NCI-H526 (cell line): ENCODE measurements around the gene ARHGAP26.

Experiments
- DNase-seq, 2 experiments: peaks; one replicate each; lab custom pipeline; 2025; lab: John Stamatoyannopoulos, UW

The ARHGAP26 gene

DNA sequence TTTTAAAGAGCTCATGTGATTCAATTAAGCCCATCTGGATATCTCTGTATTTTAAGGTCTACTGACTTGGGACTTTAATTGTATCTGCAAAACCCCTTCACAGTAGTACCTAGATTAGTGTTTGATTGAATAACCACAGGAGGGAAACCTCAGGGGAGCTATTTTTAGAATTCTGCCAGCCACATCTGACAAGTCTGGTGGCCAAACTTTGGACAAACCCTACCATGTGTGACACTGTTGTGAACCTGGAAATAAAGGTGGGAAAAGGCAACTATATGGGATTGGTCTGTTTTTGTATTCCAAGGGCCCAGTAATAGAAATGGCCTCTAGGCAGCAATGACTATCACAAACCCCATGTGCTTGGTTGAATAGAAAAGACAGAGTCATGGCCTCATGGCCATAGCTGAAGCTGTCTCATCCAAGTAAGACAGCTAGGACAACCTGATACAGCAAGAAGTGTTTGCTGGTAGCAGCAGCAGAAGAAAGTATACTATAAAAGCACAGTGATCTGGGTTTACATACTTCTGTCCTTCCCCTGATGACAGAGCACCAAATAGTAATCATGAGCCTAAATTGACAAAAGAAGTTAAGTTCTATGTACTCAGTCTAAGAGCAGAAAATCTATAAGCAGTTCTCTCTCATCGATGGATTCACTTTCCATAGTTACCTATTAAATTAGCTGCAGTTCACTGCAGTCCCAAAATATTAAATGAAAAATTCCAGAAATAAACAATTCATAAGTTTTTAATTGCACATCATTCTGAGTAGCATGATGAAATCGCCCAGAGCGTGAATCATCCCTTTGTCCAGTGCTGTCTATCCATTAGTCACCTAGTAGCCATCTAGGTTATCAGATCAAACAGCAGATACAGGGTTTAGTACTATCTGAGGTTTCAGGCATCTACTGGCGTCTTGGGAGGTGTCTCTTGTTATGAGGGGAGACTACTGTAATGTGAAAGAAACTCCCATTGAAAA lies 189.8 kb downstream of the ARHGAP26 start:
- no peak for DNase-seq

- DNase-seq = no peak
Observed at GRCh38 chr5:142961440-142962173, 191.4 kb downstream of the ARHGAP26 start.

- DNase-seq = no peak
Observed at GRCh38 chr5:142962174-142962533, 192.0 kb downstream of the ARHGAP26 start.

DNA sequence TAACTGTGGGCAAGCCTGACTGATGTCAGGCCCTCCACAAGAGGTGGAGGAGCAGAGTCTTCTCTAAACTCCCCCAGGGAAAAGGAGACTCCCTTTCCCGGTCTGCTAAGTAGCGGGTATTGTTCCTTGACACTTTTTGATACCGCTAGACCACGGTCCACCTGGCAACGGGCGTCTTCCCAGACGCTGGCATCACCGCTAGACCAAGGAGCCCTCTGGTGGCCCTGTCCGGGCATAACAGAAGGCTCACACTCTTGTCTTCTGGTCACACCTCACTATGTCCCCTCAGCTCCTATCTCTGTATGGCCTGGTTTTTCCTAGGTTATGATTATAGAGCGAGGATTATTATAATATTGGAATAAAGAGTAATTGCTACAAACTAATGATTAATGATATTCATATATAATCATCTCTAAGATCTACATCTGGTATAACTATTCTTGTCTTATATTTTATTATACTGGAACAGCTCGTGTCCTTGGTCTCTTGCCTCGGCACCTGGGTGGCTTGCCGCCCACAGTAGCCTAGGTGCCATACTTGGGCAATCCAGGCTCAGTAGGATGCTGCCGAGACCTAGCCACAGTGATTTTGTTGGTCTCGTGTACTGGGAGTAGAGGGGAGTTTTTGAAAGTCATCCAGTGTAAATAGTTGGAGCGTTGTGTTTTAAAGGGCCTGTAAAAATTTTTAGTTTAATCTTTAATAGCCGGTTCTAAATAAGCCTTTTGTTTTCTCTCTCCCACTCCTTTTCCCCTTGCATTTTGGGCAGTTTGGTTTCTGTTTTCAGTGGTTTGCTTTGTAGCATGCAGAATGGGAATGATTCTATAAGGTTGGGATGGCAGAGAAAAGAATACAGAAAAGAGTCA lies 195.3 kb downstream of the ARHGAP26 start:
- peak in 1 of 2 experiments; percentile 1 for DNase-seq

DNA sequence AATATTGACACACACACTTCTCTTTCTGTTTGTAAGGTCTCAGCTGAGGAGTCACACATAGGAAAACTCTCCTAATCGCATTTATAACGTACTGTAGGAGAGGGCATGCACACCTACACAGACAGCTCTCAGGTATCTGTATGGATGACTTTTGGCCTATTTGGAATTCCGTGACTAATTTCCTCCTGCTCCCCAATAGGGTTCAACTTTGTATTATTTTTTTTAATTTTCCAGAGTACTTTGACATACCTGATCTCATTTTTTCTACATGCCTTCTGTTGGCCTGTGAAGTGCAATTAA lies 195.9 kb downstream of the ARHGAP26 start:
- no peak for DNase-seq

- DNase-seq = no peak
Observed at GRCh38 chr5:142969186-142969585, 199.0 kb downstream of the ARHGAP26 start.

- DNase-seq = no peak
Observed at GRCh38 chr5:142969624-142970439, 199.7 kb downstream of the ARHGAP26 start.

GRCh38 chr5:142970440-142971030 lies 200.4 kb downstream of the ARHGAP26 start:
- DNase-seq = no peak

DNA sequence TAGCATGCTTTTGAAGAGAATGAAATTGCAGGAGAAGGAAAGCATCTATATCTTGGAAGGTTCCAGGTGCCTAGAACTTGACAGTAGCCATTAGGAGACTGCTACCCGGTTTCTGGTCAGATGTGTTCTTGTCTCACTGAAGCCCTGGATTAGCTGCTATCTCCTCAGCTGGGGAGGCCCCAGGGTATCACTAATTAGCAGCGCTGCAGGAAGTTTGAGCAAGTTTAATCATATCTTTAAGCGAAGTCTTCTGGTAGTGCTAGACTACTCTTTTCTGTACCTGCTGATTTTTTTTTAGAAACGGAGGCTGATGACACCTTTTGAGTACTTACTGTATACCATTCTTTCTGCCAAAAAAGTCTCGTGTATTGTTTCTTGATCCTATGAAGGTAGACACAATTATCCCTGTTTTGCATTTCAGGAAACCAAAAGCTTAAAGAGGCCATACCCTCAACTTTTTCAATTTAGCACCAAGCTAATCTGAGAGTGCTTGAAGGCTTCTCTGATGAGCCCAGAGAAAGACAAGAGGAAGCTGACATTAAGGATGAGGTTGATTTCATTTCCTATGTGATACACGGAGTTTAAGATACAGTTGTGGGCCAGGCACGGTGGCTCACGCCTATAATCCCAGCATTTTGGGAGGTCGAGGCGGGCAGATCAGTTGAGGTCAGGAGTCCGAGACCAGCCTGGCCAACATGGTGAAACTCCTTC lies 201.3 kb downstream of the ARHGAP26 start:
- DNase-seq = no peak

- DNase-seq = no peak
Observed at GRCh38 chr5:142972064-142972570, 201.9 kb downstream of the ARHGAP26 start.

GRCh38 chr5:142973932-142974331 lies 203.8 kb downstream of the ARHGAP26 start:
- no peak for DNase-seq

DNA sequence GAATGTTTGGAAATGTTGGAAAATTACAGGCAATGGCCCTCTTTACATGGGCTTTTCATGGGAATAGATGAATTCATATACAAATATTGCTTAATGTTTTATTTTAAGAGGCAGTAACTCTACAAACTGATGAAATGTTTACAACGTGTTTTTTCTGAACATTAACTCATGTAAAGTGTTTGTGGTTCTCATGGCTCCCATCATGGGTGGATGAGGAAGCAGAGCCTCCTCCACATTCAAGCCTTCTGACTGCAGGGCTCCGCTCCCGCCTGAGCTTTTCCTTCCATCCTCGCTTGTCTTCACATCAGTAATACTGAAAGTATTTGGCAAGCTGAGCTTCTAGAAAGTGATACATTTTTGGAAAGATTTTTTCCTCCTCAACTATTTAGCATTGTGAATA lies 204.2 kb downstream of the ARHGAP26 start:
- no peak for DNase-seq

- no peak for DNase-seq
Observed at GRCh38 chr5:142976861-142977260, 206.7 kb downstream of the ARHGAP26 start.

DNA sequence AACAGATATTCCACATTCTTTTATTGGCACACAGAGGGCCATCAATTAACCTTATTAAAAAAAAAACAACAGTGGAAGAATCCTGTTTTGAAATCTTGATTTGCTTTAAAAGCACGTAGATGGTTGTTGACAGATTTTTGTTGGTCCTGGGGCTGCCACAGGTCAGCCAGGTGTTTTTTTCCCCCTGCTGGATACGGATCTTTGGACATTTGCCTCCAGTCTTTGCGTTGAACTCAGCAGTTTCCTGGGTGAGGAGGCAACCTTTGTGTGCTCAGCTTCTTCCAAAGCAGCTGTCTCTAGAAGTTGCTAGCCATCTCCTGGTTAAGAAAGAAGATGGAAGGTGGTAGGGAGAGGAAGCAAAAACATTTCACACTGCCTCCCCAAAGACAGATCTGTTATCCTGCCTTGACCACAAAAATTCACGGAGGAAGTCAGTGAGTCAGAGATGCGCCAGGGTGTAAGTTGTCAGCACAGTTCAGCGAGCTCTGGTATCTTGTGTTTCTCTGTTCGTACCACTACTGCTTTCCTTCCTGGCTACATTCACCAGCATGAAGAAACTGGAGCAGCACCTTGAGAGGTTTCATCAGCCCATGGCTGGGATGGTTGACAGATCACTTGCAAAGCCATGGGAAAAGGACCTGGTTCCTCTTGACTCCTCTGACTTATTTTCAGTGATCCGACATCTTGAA lies 207.3 kb downstream of the ARHGAP26 start:
- DNase-seq = no peak

DNA sequence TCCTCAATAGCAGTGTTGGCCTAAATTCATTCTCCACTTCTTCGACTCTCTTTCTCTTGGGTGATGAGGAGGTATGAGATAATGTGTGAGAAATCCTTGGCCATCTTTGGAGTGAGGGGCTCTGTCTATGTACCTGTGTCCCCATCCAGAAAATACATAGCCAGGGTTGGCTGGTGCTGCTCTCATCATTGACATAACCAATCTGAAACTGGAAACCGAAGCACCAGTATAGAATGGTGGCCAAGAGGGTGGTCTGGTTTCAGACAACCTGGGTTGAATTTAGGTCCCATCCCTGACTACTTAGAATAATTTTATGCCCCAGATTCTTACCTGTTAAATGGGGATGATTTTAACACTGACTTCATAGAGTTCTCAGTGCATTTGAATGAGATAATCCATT lies 208.1 kb downstream of the ARHGAP26 start:
- no peak for DNase-seq

DNA sequence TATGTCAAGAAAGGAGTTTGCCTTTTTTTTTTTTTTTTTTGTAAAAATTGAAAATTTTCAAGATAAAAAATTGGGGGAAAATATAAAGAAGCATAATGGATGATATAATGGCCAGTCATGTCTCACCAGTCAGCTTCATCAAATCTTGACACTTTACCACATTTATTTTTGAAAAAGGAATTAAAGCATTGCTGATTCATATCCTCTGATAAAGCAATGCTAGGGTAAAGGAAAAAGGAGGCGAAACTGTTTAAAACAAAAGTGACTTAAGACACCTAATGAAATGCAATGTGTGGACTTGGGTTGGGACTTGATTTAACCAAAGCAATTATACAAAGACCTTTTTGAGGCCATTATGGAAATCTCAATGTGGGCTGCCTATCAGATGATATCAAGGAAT lies 208.5 kb downstream of the ARHGAP26 start:
- no peak for DNase-seq

- DNase-seq = no peak
Observed at GRCh38 chr5:142979636-142980035, 209.5 kb downstream of the ARHGAP26 start.

DNA sequence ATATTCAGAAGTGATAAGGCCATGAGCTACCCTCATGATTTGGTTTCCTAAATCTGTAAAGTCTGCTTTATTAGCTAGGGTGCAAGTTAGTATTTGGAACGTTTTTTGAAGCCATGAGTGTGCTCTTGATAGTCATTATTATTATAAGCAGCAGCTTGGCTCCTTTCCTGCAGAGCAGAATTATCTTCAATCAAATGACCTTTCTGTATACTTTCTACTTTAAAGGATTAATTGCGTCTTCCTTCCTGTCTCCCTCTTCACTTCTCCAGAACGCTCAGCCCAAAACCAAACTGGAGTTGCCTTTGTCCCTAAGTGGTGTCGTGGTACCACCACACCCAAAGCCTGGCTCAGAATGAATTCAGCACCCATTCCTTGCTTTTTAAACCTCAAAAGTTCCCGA lies 211.3 kb downstream of the ARHGAP26 start:
- no peak for DNase-seq
